ENCODE results near the gene TANK.

DNA sequence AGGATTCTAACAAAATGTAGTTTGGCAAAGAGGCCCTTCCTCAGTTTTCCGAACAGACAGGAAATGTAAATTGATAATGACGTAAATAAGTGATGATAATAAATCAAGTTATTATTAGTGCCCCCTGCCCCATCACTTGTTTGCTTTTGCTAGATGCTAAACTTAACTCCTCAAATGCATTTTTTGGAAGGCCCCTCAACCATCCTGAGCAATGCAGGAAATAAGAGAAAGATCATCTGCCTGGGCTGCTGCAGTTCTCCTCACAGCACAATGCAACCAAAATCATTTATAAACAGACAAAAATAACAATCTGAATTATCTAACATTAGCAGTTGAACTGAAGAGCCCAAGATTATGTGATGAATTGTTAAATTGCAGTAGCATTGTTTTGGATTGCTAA is 85.4 kb downstream of the TANK start:
- TF ChIP-seq, protein P1, sequence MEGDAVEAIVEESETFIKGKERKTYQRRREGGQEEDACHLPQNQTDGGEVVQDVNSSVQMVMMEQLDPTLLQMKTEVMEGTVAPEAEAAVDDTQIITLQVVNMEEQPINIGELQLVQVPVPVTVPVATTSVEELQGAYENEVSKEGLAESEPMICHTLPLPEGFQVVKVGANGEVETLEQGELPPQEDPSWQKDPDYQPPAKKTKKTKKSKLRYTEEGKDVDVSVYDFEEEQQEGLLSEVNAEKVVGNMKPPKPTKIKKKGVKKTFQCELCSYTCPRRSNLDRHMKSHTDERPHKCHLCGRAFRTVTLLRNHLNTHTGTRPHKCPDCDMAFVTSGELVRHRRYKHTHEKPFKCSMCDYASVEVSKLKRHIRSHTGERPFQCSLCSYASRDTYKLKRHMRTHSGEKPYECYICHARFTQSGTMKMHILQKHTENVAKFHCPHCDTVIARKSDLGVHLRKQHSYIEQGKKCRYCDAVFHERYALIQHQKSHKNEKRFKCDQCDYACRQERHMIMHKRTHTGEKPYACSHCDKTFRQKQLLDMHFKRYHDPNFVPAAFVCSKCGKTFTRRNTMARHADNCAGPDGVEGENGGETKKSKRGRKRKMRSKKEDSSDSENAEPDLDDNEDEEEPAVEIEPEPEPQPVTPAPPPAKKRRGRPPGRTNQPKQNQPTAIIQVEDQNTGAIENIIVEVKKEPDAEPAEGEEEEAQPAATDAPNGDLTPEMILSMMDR (IDR thresholded peaks at IDR 0.05) = no peak
- no peak for TF ChIP-seq IRF2 (CRISPR knock-in tag; IDR thresholded peaks at IDR 0.05; ENCODE audit: borderline replicate concordance, low read depth)
- no peak for TF ChIP-seq ELF4 (CRISPR knock-in tag; IDR thresholded peaks at IDR 0.05; ENCODE audit: low read depth)
- TF ChIP-seq, protein P2, sequence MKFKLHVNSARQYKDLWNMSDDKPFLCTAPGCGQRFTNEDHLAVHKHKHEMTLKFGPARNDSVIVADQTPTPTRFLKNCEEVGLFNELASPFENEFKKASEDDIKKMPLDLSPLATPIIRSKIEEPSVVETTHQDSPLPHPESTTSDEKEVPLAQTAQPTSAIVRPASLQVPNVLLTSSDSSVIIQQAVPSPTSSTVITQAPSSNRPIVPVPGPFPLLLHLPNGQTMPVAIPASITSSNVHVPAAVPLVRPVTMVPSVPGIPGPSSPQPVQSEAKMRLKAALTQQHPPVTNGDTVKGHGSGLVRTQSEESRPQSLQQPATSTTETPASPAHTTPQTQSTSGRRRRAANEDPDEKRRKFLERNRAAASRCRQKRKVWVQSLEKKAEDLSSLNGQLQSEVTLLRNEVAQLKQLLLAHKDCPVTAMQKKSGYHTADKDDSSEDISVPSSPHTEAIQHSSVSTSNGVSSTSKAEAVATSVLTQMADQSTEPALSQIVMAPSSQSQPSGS (CRISPR knock-in tag; IDR thresholded peaks at IDR 0.05; ENCODE audit: borderline replicate concordance, low read depth) = no peak
- TF ChIP-seq, protein P3, sequence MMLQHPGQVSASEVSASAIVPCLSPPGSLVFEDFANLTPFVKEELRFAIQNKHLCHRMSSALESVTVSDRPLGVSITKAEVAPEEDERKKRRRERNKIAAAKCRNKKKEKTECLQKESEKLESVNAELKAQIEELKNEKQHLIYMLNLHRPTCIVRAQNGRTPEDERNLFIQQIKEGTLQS (CRISPR knock-in tag; conservative IDR thresholded peaks at IDR 0.05) = no peak
- TF ChIP-seq, protein P4, sequence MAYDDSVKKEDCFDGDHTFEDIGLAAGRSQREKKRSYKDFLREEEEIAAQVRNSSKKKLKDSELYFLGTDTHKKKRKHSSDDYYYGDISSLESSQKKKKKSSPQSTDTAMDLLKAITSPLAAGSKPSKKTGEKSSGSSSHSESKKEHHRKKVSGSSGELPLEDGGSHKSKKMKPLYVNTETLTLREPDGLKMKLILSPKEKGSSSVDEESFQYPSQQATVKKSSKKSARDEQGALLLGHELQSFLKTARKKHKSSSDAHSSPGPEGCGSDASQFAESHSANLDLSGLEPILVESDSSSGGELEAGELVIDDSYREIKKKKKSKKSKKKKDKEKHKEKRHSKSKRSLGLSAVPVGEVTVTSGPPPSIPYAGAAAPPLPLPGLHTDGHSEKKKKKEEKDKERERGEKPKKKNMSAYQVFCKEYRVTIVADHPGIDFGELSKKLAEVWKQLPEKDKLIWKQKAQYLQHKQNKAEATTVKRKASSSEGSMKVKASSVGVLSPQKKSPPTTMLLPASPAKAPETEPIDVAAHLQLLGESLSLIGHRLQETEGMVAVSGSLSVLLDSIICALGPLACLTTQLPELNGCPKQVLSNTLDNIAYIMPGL (CRISPR knock-in tag; IDR thresholded peaks at IDR 0.05) = no peak
- TF ChIP-seq JUN (CRISPR knock-in tag; IDR thresholded peaks at IDR 0.05) = no peak
- no peak for TF ChIP-seq ZNF138 (CRISPR knock-in tag; conservative IDR thresholded peaks at IDR 0.05)

Measured in WTC11 (cell line).